COLO668 (cell line): ENCODE measurements around the gene PRKACB.
"Not testable (repeated sequence)": the region's sequence is repeated elsewhere in the genome, so short reads cannot be mapped to it uniquely, and the experiment has no call there.

Experiments used
- DNase-seq: peaks from one replicate; lab custom pipeline; 2025; ENCODE audit not compliant: unreplicated experiment; lab: John Stamatoyannopoulos, UW

The PRKACB gene

GRCh38 chr1:84214115-84214956 lies 70.3 kb downstream of the PRKACB start:
- DNase-seq, result no peak

GRCh38 chr1:84217239-84217638 lies 73.2 kb downstream of the PRKACB start:
- DNase-seq, result no peak

DNA sequence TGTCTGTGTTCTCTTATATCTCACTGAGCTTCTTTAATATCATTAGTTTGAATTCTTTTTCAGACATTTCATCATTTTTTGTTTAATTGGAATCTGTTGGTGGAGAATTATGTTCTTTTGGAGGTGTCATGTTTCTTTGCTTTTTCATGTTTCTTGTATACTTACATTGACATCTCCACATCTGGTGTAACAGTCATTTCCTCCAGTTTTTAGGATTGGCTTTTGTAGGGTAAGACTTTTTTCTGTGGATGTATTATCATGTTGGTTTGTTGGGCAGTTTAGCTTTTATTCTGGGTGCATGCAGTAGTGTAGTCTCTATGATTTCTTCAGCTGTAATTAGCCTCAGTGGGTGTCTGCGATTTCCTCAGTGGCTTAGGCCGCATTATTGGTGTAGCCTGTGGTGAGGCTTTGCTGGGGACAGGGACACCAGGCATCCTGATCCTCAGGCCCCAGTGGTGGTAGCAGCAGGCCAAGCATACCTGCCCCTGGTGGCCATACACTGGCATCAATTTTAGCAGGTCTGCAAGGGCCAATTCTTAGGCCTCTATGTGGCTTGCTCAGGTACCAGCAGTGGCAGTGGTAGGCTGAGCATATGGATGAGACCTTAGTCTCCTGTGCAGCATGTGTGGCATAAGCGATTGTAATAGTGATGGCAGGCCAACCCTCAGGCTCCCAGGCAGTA lies 79.8 kb downstream of the PRKACB start:
- no peak for DNase-seq

GRCh38 chr1:84224905-84225304 lies 80.8 kb downstream of the PRKACB start:
- no peak for DNase-seq

GRCh38 chr1:84225646-84226045 lies 81.6 kb downstream of the PRKACB start:
- no peak for DNase-seq

DNA sequence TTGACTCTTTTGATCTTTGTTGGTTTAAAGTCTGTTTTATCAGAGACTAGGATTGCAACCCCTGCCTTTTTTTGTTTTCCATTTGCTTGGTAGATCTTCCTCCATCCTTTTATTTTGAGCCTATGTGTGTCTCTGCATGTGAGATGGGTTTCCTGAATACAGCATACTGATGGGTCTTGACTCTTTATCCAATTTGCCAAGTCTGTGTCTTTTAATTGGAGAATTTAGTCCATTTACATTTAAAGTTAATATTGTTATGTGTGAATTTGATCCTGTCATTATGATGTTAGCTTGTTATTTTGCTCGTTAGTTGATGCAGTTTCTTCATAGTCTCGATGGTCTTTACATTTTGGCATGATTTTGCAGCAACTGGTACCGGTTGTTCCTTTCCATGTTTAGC lies 88.6 kb downstream of the PRKACB start:
- not testable (repeated sequence) for DNase-seq

GRCh38 chr1:84236256-84236655 lies 92.2 kb downstream of the PRKACB start:
- no peak for DNase-seq

- no peak for DNase-seq
Measured at GRCh38 chr1:84242641-84243040, 98.6 kb downstream of the PRKACB start.

DNA sequence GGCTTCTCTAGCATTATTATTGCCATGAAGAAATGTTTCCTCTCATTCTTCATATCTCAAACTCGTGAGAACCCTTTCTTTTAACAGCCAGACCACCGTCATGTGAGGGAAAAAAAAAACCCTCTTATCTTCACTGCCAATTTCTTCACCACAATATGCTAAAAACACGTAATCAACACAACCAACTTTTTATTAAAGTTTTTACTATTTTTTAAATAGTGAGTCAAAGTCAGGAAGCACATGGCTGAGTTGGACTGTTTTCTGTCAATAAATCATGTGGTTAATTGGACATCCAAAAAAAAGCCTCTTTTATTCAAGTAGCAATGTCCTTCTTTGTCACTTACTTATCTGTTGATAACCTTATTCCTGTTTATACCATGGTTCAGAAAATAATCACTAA lies 101.5 kb downstream of the PRKACB start:
- no peak for DNase-seq

DNA sequence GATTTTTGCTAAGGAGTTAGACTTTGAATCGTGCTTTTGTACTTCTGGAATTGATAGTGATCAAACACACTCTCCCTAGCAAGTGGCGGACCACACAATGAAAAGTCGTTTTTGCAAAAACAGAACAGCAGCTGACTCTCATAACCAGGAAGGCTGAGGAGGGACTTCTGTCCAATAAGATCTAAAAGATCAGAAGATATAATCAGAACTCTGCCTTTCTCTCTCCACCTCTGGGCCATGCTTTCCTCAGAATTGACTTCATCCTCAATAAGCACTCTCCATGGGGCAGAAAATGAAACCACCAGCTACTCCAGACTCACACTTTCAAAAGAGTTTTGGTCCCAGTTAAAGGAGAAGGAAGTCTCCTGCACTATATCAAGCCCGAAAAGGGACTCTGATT lies 102.1 kb downstream of the PRKACB start:
- no peak for DNase-seq

GRCh38 chr1:84247425-84248220 lies 103.6 kb downstream of the PRKACB start:
- DNase-seq, result no peak

GRCh38 chr1:84250668-84251067 lies 106.6 kb downstream of the PRKACB start:
- DNase-seq, result no peak

- DNase-seq, result no peak
Measured at GRCh38 chr1:84253036-84253435, 109.0 kb downstream of the PRKACB start.

DNA sequence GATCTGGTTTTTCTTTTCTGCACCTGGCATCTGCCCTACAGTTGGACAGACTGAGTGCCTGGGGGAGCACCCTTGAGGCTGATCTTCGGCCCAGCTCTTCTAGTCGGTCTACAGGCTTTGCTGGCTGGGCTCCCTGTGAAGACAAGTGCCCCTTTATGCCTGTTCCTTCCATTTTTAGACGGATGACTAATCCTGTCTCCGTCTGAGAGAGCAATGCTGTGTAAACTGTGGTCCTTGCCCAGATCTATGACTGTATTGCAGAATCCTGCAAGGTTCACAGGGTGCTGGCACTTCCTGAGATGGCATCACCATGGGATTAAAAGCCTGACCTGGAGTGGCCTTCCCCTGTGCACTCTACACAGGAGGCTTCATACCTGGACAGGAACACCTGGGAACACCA lies 109.8 kb downstream of the PRKACB start:
- no peak for DNase-seq

DNA sequence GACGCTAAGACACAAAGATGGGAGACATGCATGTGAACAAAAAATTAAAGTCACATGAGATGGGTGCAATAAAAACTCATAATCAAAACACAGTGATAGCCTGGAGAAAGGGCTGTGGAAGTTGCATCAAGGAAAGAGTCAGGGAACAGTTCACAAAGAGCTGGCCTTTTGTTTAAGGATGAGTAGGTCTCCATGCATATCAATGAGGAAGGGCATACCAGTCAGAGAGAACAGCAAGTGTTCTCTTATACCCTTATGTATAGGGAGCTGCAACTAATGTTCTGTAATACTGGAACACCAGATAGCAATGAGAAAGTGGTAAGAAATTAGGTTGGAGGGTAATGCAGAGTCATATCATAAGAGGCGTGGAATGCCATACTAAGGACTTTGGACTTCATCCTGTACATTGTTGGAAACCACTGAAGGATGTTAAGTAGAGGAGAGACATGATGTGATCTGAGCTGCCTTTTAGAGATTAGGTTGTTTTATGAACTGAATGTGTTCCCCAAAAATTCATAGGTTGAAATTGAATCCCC lies 110.7 kb downstream of the PRKACB start:
- DNase-seq, result no peak

GRCh38 chr1:84255582-84255981 lies 111.5 kb downstream of the PRKACB start:
- no peak for DNase-seq

GRCh38 chr1:84257617-84258016 lies 113.5 kb downstream of the PRKACB start:
- DNase-seq, result no peak

GRCh38 chr1:84259376-84259775 lies 115.3 kb downstream of the PRKACB start:
- DNase-seq, result peak; percentile 42

- peak; percentile 61 for DNase-seq
Measured at GRCh38 chr1:84259989-84260388, 115.9 kb downstream of the PRKACB start.

DNA sequence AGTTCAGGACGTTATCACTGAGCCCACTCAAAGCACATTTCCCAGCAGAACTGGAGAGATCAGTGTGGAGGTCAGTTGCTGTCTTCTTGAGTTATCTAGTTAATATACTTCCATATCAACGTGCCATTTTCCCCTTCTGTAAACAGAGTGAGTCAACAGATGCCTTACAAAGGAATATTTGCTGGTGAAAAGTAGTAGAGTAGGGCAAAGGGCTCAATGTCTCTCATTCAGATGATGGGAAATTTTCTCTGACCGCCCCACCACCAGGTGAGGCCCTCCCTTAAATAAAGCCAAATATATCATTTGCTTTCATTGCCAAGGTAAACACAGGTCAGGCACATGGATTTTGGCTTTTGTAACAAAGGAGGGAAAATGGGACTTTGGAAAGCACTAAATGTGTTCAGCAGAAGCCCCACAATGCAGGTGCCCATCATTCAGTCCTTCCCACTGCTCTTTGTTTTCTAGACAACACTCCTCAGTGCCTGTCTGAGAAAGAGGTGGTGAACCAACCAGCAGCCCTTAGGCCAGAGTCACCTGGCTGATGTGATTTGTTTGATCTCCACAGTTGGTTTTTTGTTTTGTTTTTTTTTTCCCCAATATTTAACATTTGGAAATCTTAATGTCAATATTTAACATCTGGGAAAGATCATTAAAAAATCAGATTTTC lies 116.9 kb downstream of the PRKACB start:
- DNase-seq, result peak; percentile 76

DNA sequence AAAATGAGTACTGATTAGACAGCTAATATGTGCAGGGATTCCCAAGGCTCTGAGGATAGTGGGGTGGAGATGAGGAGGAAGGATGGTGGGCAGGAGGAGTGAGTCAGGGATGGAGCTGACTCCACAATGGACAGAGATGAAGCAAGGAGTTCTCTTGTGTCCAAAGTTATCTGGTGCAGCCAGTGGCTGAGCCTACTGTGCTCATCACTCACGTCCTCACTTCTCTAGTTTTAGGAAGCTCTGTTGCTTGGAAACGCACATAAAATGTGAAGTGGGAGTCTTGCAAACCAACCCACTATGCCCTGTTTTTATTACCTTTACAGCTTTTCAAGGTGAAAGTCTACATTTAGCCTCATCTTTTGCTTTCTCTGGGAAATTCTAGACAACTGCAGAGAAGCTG lies 120.9 kb downstream of the PRKACB start:
- DNase-seq, result no peak
